A673 (cell line): ENCODE measurements around the gene DDX39B. TPM values are rescaled to one million over a fixed set of nuclear protein-coding genes. Genes with fewer than 3 reads are reported as not detected.
"Not testable (repeated sequence)": the region's sequence is repeated elsewhere in the genome, so short reads cannot be mapped to it uniquely, and the experiment has no call there.

Experiments used
- BruUV-seq: library from RNA; stranded (reverse); fragments of 400-500 nt; replicated peaks from 2 replicates; lab custom pipeline; 2021; lab: Mats Ljungman, UMichigan
- CTCF ChIA-PET: fragments of 300-600 bp; sonication (Branson Sonifier 250); formaldehyde crosslinking; loops from one replicate; lab custom pipeline; 2022; ENCODE audit warnings: antibody characterized with exemption; lab: Charles Lee
- POLR2A ChIA-PET: fragments of 300-600 bp; sonication (Branson Sonifier 250); formaldehyde crosslinking; loops from one replicate; lab custom pipeline; 2022; ENCODE audit warnings: antibody characterized with exemption; ENCODE audit not compliant: low non-redundant PET; lab: Charles Lee
- DNase-seq: peaks from one replicate; pipeline ENCODE4 v3.0.0-alpha.2; 2015; ENCODE audit warnings: low spot score
- H3K27ac ChIP-seq: fragments of 200-600 bp; sonication (generic); 2 replicates; pipeline ENCODE4 v1.5.1; 2016; ENCODE audit warnings: mixed run types, low read depth, mild to moderate bottlenecking, mixed read lengths, antibody characterized with exemption, low read length; ENCODE audit not compliant: poor library complexity, severe bottlenecking
- H3K27me3 ChIP-seq: fragments of 200-600 bp; sonication (generic); replicated peaks from 2 replicates; pipeline ENCODE4 v1.6.1; 2017; ENCODE audit warnings: mixed run types, low read depth, mild to moderate bottlenecking, mixed read lengths, antibody characterized with exemption, low read length; ENCODE audit not compliant: insufficient read depth, poor library complexity
- H3K36me3 ChIP-seq: fragments of 200-600 bp; sonication (generic); 2 replicates; pipeline ENCODE4 v1.6.1; 2016; ENCODE audit warnings: mixed run types, mild to moderate bottlenecking, mixed read lengths, antibody characterized with exemption, low read length; ENCODE audit not compliant: insufficient read depth, poor library complexity, severe bottlenecking
- H3K4me1 ChIP-seq: fragments of 200-600 bp; sonication (generic); 2 replicates; pipeline ENCODE4 v1.6.1; 2017; ENCODE audit warnings: mixed run types, mild to moderate bottlenecking, mixed read lengths, antibody characterized with exemption, low read length; ENCODE audit not compliant: insufficient read depth, poor library complexity, severe bottlenecking
- H3K4me3 ChIP-seq: fragments of 200-600 bp; sonication (generic); 2 replicates; pipeline ENCODE4 v1.5.1; 2016; ENCODE audit warnings: low read depth, mixed run types, mild to moderate bottlenecking, mixed read lengths, low read length; ENCODE audit not compliant: poor library complexity, severe bottlenecking
- H3K9me3 ChIP-seq: fragments of 200-600 bp; sonication (generic); 2 replicates; pipeline ENCODE4 v1.6.1; 2016; ENCODE audit warnings: mixed run types, low read depth, mild to moderate bottlenecking, mixed read lengths, antibody characterized with exemption, low read length; ENCODE audit not compliant: poor library complexity, severe bottlenecking
- CTCF ChIP-seq: fragments of 300-800, 200-600 bp; sonication (generic); conservative IDR thresholded peaks from 2 replicates; pipeline ENCODE4 v1.5.1; 2017; ENCODE audit warnings: low read depth, mild to moderate bottlenecking, antibody characterized with exemption, low read length, moderate library complexity, mixed read lengths
- EZH2 ChIP-seq: fragments of 200-600 bp; sonication (generic); IDR thresholded peaks from 2 replicates; pipeline ENCODE4 v1.6.1; 2017; ENCODE audit warnings: borderline replicate concordance, low read depth, mild to moderate bottlenecking, mixed read lengths, antibody characterized with exemption, low read length; ENCODE audit not compliant: poor library complexity, severe bottlenecking
- intact Hi-C: fragments of 100-400 bp; cut with micrococcal nuclease; formaldehyde crosslinking; loops from one replicate; pipeline ENCODE4 v1.10.0; 2022; ENCODE audit not compliant: unreplicated experiment
- total RNA-seq: library from RNA; stranded (reverse); gene quantifications from 2 replicates; pipeline ENCODE4 v1.2.3, GENCODE V29; 2021

DDX39B gene
- total RNA-seq, 1 experiment from 2014 or later: 558 TPM

GRCh38 chr6:31490115-31490873 is 51.5 kb downstream of the DDX39B start:
- TF ChIP-seq EZH2 (no peak), CTCF (no peak)
- Histone ChIP-seq H3K4me3 (no peak overlapping the region), H3K27ac (no peak overlapping the region), H3K36me3 (no peaks in the 10 kb centered on the region), H3K27me3 (no peaks in the 10 kb centered on the region), H3K9me3 (no peaks in the 10 kb centered on the region), H3K4me1 (no peaks in the 10 kb centered on the region)
- POLR2A ChIA-PET: interaction anchor here (0.6 kb wide), 1 partner anchor 33 kb away, joined by 12 read pairs; no protein-coding TSS in a partner anchor
- CTCF ChIA-PET: no interaction called here
- intact Hi-C loops: loop anchor here (5.0 kb wide), 1 partner anchor 88 kb away; the partner anchor contains the start of gene MICA
- BruUV-seq: no TSS peak
- no peak for DNase-seq

- no peaks in the 10 kb centered on the region for H3K27me3 ChIP-seq
- no peak overlapping the region for H3K4me3 ChIP-seq
- no peaks in the 10 kb centered on the region for H3K36me3 ChIP-seq
- no TSS peak for BruUV-seq
- no peak for TF ChIP-seq CTCF
- no peak for TF ChIP-seq EZH2
- no peaks in the 10 kb centered on the region for H3K9me3 ChIP-seq
- no peaks in the 10 kb centered on the region for H3K4me1 ChIP-seq
- ChIA-PET CTCF (no interaction called here), POLR2A (no interaction called here)
- intact Hi-C loops: no loop called here
- DNase-seq: no peak
- no peak overlapping the region for H3K27ac ChIP-seq
These were observed 52.7 kb downstream of the DDX39B start for GRCh38 chr6:31489086-31489485.

- BruUV-seq, H3K27me3 ChIP-seq, H3K4me3 ChIP-seq, CTCF ChIA-PET, H3K36me3 ChIP-seq, H3K9me3 ChIP-seq, DNase-seq, H3K27ac ChIP-seq, intact Hi-C loops, H3K4me1 ChIP-seq: not testable (repeated sequence)
- POLR2A ChIA-PET: interaction anchor here (0.6 kb wide), 1 partner anchor 183 kb away, joined by 3 read pairs; no protein-coding TSS in a partner anchor
These were observed 54.1 kb downstream of the DDX39B start for GRCh38 chr6:31487674-31488073.

- H3K27ac ChIP-seq, intact Hi-C loops, POLR2A ChIA-PET, CTCF ChIA-PET, H3K36me3 ChIP-seq, DNase-seq, BruUV-seq, H3K4me1 ChIP-seq, H3K4me3 ChIP-seq, H3K9me3 ChIP-seq, H3K27me3 ChIP-seq: not testable (repeated sequence)
These were observed 55.6 kb downstream of the DDX39B start for GRCh38 chr6:31486065-31486837.
